IPS-NIHi7 (cell line): ENCODE data around the gene RPS2.
A peak's percentile ranks its signal among the peaks of the same experiment; 100 is the strongest.

Experiments used
- DNase-seq: peaks from one replicate; pipeline ENCODE4 v3.0.0; 2012; ENCODE audit warnings: mixed read lengths; ENCODE audit errors: extremely low spot score

The RPS2 gene

GRCh38 chr16:1998852-1999801 lies 34.5 kb upstream of the RPS2 start:
- DNase-seq, result no peak

- DNase-seq, result no peak
Observed at GRCh38 chr16:1998360-1998835, 33.8 kb upstream of the RPS2 start.

GRCh38 chr16:1997494-1998359 lies 33.1 kb upstream of the RPS2 start:
- no peak for DNase-seq

- DNase-seq, result no peak
Observed at GRCh38 chr16:1993731-1994131, 29.1 kb upstream of the RPS2 start.

GRCh38 chr16:1992704-1993317 lies 28.2 kb upstream of the RPS2 start:
- DNase-seq, result peak; percentile 58

GRCh38 chr16:1991948-1992703 lies 27.5 kb upstream of the RPS2 start:
- peak; percentile 94 for DNase-seq

- no peak for DNase-seq
Observed at GRCh38 chr16:1991588-1991947, 26.9 kb upstream of the RPS2 start.

- DNase-seq, result no peak
Observed at GRCh38 chr16:1991135-1991551, 26.5 kb upstream of the RPS2 start.

GRCh38 chr16:1990351-1991134 lies 25.9 kb upstream of the RPS2 start:
- DNase-seq, result peak; percentile 73

GRCh38 chr16:1990101-1990350 lies 25.4 kb upstream of the RPS2 start:
- no peak for DNase-seq

GRCh38 chr16:1989209-1990100 lies 24.8 kb upstream of the RPS2 start, which contains the start of gene SYNGR3:
Gene SYNGR3, plus strand, starts transcription at chr16:1989970. Its CDS starts 133 bp downstream, at chr16:1990103.
- DNase-seq, result peak; percentile 42

- no peak for DNase-seq
Observed at GRCh38 chr16:1987198-1987597, 22.6 kb upstream of the RPS2 start.

- DNase-seq, result no peak
Observed at GRCh38 chr16:1985466-1986150, 21.0 kb upstream of the RPS2 start.

GRCh38 chr16:1984347-1985225 lies 20.0 kb upstream of the RPS2 start:
- DNase-seq, result peak; percentile 33

- peak; percentile 96 for DNase-seq
Observed at GRCh38 chr16:1983544-1984346, 19.1 kb upstream of the RPS2 start, which contains the start of gene GFER. Gene GFER, plus strand, starts transcription at chr16:1984193. Its CDS starts 26 bp downstream, at chr16:1984219.

- DNase-seq, result no peak
Observed at GRCh38 chr16:1982991-1983543, 18.4 kb upstream of the RPS2 start.

GRCh38 chr16:1982013-1982433 lies 17.4 kb upstream of the RPS2 start:
- DNase-seq, result no peak
